Measurements from ENCODE around the gene RIBC2. TPM values are rescaled to one million over a fixed set of nuclear protein-coding genes. Genes with fewer than 3 reads are reported as not detected.

Gene RIBC2
- total RNA-seq, 1 experiment from 2014 or later, result 1.2 TPM

- no peak for DNase-seq (ENCODE audit: low read depth)
Measured at GRCh38 chr22:45472426-45472825, 58.9 kb downstream of the RIBC2 start.

- no peak for DNase-seq (ENCODE audit: low read depth)
Measured at GRCh38 chr22:45473626-45474237, 60.2 kb downstream of the RIBC2 start.

GRCh38 chr22:45475063-45475747, 61.7 kb downstream of the RIBC2 start:
- no peak for DNase-seq (ENCODE audit: low read depth)

GRCh38 chr22:45475851-45476514, 62.5 kb downstream of the RIBC2 start:
- no peak for DNase-seq (ENCODE audit: low read depth)

- DNase-seq (ENCODE audit: low read depth), result no peak
Measured at GRCh38 chr22:45476814-45477213, 63.3 kb downstream of the RIBC2 start.

- DNase-seq (ENCODE audit: low read depth), result no peak
Measured at GRCh38 chr22:45477366-45478107, 64.0 kb downstream of the RIBC2 start.

- no peak for DNase-seq (ENCODE audit: low read depth)
Measured at GRCh38 chr22:45478108-45478771, 64.7 kb downstream of the RIBC2 start.

- no peak for DNase-seq (ENCODE audit: low read depth)
Measured at GRCh38 chr22:45480717-45481116, 67.2 kb downstream of the RIBC2 start.

- DNase-seq (ENCODE audit: low read depth), result no peak
Measured at GRCh38 chr22:45481661-45482060, 68.2 kb downstream of the RIBC2 start.

Other genes with a start within 250 kb of the RIBC2 start
- 124 and 160 TPM in 2 replicates for gene NUP50, start 249.8 kb upstream of the RIBC2 start, total RNA-seq (2014; rRNA removed; shearing (Covaris generic))
- gene KIAA0930, start 172.8 kb upstream of the RIBC2 start, total RNA-seq (2014; rRNA removed; shearing (Covaris generic)), result 51.3 and 87.7 TPM in 2 replicates
- not detected in 2 replicates for gene UPK3A, start 128.7 kb upstream of the RIBC2 start, total RNA-seq (2014; rRNA removed; shearing (Covaris generic))
- 19.2 and 20.0 TPM in 2 replicates for gene FAM118A, start 103.8 kb upstream of the RIBC2 start, total RNA-seq (2014; rRNA removed; shearing (Covaris generic))
- gene SMC1B, start 94 bp upstream of the RIBC2 start, total RNA-seq (2014; rRNA removed; shearing (Covaris generic)), result not detected in 2 replicates
- 0.90 and 2.3 TPM in 2 replicates for gene FBLN1, start 89.2 kb downstream of the RIBC2 start, total RNA-seq (2014; rRNA removed; shearing (Covaris generic))